Tibial nerve (tissue), 4 donors: ENCODE data around the gene ALAD. TPM values are rescaled to one million over a fixed set of nuclear protein-coding genes. Genes with fewer than 3 reads are reported as not detected.

ENCODE experiments used
- DNase-seq, 2 donors: peaks; one replicate each; pipeline ENCODE4 v3.0.0-alpha.2; 2019; ENCODE audit warnings: low spot score in 2 of 2
- H3K27ac ChIP-seq, 4 donors: fragments of 200-600 bp; sonication (generic) in 3 of 4; one replicate each; pipeline ENCODE4 v1.5.1; 2017 to 2019; ENCODE audit warnings: mild to moderate bottlenecking in 1 of 4
- H3K27me3 ChIP-seq, 2 donors: fragments of 200-600 bp; sonication (generic) in 1 of 2; one replicate each; pipeline versions ENCODE4 v1.5.1 to v1.6.0; 2017 to 2019
- H3K36me3 ChIP-seq, 3 donors: fragments of 200-600 bp; sonication (generic); one replicate each; pipeline ENCODE4 v1.5.1; 2018 to 2019
- H3K4me1 ChIP-seq, 4 donors: fragments of 200-600 bp; sonication (generic) in 3 of 4; one replicate each; pipeline ENCODE4 v1.5.1; 2017 to 2019
- H3K4me3 ChIP-seq, 4 donors: fragments of 200-600 bp; sonication (generic) in 3 of 4; one replicate each; pipeline ENCODE4 v1.5.1; 2017 to 2019; ENCODE audit warnings: mild to moderate bottlenecking in 1 of 4, moderate library complexity in 1 of 4
- H3K9me3 ChIP-seq, 4 donors: fragments of 200-600 bp; sonication (generic) in 3 of 4; one replicate each; pipeline ENCODE4 v1.5.1; 2017 to 2019
- CTCF ChIP-seq, 5 experiments: fragments of 200-600 bp in 3 of 5; fragments of 450-650 bp in 2 of 5; sonication (generic) in 3 of 5; IDR thresholded peaks; one replicate each; pipeline ENCODE4 v1.5.1; 2016 to 2019; ENCODE audit warnings: antibody characterized with exemption in 5 of 5, mild to moderate bottlenecking in 3 of 5, moderate library complexity in 2 of 5
- EP300 ChIP-seq, 2 donors: sonication (generic); formaldehyde crosslinking; IDR thresholded peaks; one replicate each; pipeline ENCODE4 v1.6.1; 2017; ENCODE audit warnings: antibody characterized with exemption in 2 of 2, mild to moderate bottlenecking in 1 of 2
- POLR2A ChIP-seq, 2 donors: fragments of 450-650 bp; IDR thresholded peaks; one replicate each; pipeline ENCODE4 v1.6.1; 2017; ENCODE audit warnings: antibody characterized with exemption in 2 of 2, mild to moderate bottlenecking in 2 of 2, moderate library complexity in 2 of 2
- WGBS, 2 donors: methylation state at CpG; one replicate each; pipeline ENCODE4 v1.1.5; 2018; 5-methylcytosine and 5-hydroxymethylcytosine counted together
- total RNA-seq, 4 donors: library from RNA; depleted of rRNA; stranded (reverse); fragments of >200 nt; gene quantifications; one replicate each; pipeline ENCODE4 v1.1.0, GENCODE V29; 2016

Gene ALAD
- total RNA-seq, 4 donors from 2014 or later, result 36.3 to 80.4 (median 46.8) TPM

GRCh38 chr9:113436728-113437515, 35.8 kb upstream of the ALAD start:
- TF ChIP-seq POLR2A (IDR thresholded peaks at IDR 0.05) (no peak), EP300 (IDR thresholded peaks at IDR 0.05) (no peak), CTCF (IDR thresholded peaks at IDR 0.05) (no peak)
- Histone ChIP-seq H3K4me1 (no peaks in the 10 kb centered on the region), H3K36me3 (no peaks in the 10 kb centered on the region), H3K4me3 (no peak overlapping the region), H3K9me3 (no peaks in the 10 kb centered on the region), H3K27me3 (no peaks in the 10 kb centered on the region), H3K27ac (no peak overlapping the region)
- no peak for DNase-seq
- WGBS, 2 donors, result 58 to 65% methylated on average over 4 of the region's 4 CpGs

GRCh38 chr9:113431191-113431590, 30.1 kb upstream of the ALAD start:
- Histone ChIP-seq H3K4me3 (no peak overlapping the region), H3K4me1 (no peaks in the 10 kb centered on the region), H3K36me3 (no peaks in the 10 kb centered on the region), H3K27me3 (no peaks in the 10 kb centered on the region), H3K9me3 (no peaks in the 10 kb centered on the region), H3K27ac (no peak overlapping the region)
- no peak for DNase-seq
- TF ChIP-seq POLR2A (IDR thresholded peaks at IDR 0.05), result no peak
- TF ChIP-seq CTCF (IDR thresholded peaks at IDR 0.05), result no peak
- TF ChIP-seq EP300 (IDR thresholded peaks at IDR 0.05), result no peak

GRCh38 chr9:113428062-113428615, 27.1 kb upstream of the ALAD start:
- DNase-seq, result no peak
- H3K4me1 ChIP-seq, result no peaks in the 10 kb centered on the region
- 85 to 92% methylated on average over 1 of the region's 1 CpG for WGBS, 2 donors
- no peaks in the 10 kb centered on the region for H3K9me3 ChIP-seq
- no peaks in the 10 kb centered on the region for H3K36me3 ChIP-seq
- H3K27ac ChIP-seq, result peak overlapping the region in 1 of 4 donors; percentile 2
- no peak overlapping the region for H3K4me3 ChIP-seq
- TF ChIP-seq EP300 (IDR thresholded peaks at IDR 0.05), result no peak
- TF ChIP-seq POLR2A (IDR thresholded peaks at IDR 0.05), result no peak
- no peak for TF ChIP-seq CTCF (IDR thresholded peaks at IDR 0.05)
- no peaks in the 10 kb centered on the region for H3K27me3 ChIP-seq

- no peak overlapping the region for H3K27ac ChIP-seq
- no peak overlapping the region for H3K4me3 ChIP-seq
- no peaks in the 10 kb centered on the region for H3K4me1 ChIP-seq
- no peaks in the 10 kb centered on the region for H3K9me3 ChIP-seq
- H3K36me3 ChIP-seq, result no peaks in the 10 kb centered on the region
- no peak for DNase-seq
- no peaks in the 10 kb centered on the region for H3K27me3 ChIP-seq
- 91 to 92% methylated on average over 2 of the region's 2 CpGs for WGBS, 2 donors
- TF ChIP-seq EP300 (IDR thresholded peaks at IDR 0.05) (no peak), CTCF (IDR thresholded peaks at IDR 0.05) (no peak), POLR2A (IDR thresholded peaks at IDR 0.05) (no peak)
These were observed 26.5 kb upstream of the ALAD start for GRCh38 chr9:113427629-113428028.

GRCh38 chr9:113426701-113427100, 25.6 kb upstream of the ALAD start:
- 83 to 85% methylated on average over 1 of the region's 1 CpG for WGBS, 2 donors
- no peak overlapping the region for H3K27ac ChIP-seq

More at GRCh38 chr9:113426701-113427100, 25.6 kb upstream of the ALAD start:
- Histone ChIP-seq H3K36me3 (no peaks in the 10 kb centered on the region), H3K4me1 (no peaks in the 10 kb centered on the region), H3K4me3 (no peak overlapping the region), H3K27me3 (no peaks in the 10 kb centered on the region), H3K9me3 (no peaks in the 10 kb centered on the region)
- TF ChIP-seq POLR2A (IDR thresholded peaks at IDR 0.05), result no peak
- TF ChIP-seq CTCF (IDR thresholded peaks at IDR 0.05), result no peak
- no peak for TF ChIP-seq EP300 (IDR thresholded peaks at IDR 0.05)
- DNase-seq, result no peak
